HEK293 (cell line): ENCODE measurements around the gene RNF144B.

Experiments used
- CTCF ChIA-PET: fragments of 350-600 bp; formaldehyde crosslinking; extraction: SDS; loops from one replicate; lab custom pipeline; 2021; ENCODE audit warnings: antibody characterized with exemption; lab: Yijun Ruan, JAX
- POLR2A ChIA-PET: fragments of 300-600 bp; formaldehyde crosslinking; extraction: SDS; loops from one replicate; lab custom pipeline; 2020; ENCODE audit warnings: antibody characterized with exemption, inconsistent platforms; lab: Yijun Ruan, JAX
- H3K27ac ChIP-seq: fragments of 200-500 bp; sonication (Bioruptor generic); 2 replicates; pipeline ENCODE4 v1.5.1; 2014; ENCODE audit warnings: low read depth, low read length, control low read depth, inconsistent platforms; ENCODE audit errors: extremely low read depth
- H3K36me3 ChIP-seq, 2 experiments: fragments of 200-500 bp in 1 of 2; sonication (Bioruptor generic) in 1 of 2; 1 replicate in 1 of 2; 2 replicates in 1 of 2; pipeline ENCODE4 v1.5.1; 2014 to 2017; ENCODE audit warnings: inconsistent platforms in 2 of 2, low read length in 2 of 2; ENCODE audit not compliant: control insufficient read depth in 2 of 2, insufficient read depth in 1 of 2
- H3K4me1 ChIP-seq: fragments of 200-500 bp; sonication (Bioruptor generic); 2 replicates; pipeline ENCODE4 v1.5.1; 2014; ENCODE audit warnings: mild to moderate bottlenecking, low read length, inconsistent platforms; ENCODE audit not compliant: control insufficient read depth, insufficient read depth
- H3K4me3 ChIP-seq: 2 replicates; pipeline ENCODE4 v1.5.1; 2011; ENCODE audit warnings: low read depth, mild to moderate bottlenecking, control low read depth, low read length, moderate library complexity
- H3K9me3 ChIP-seq: fragments of 200-500 bp; sonication (Bioruptor generic); 2 replicates; pipeline ENCODE4 v1.5.1; 2014; ENCODE audit warnings: low read depth, low read length, inconsistent platforms; ENCODE audit not compliant: control insufficient read depth, insufficient read depth
- BCL11B ChIP-seq: fragments of 450-650 bp; formaldehyde crosslinking; IDR thresholded peaks from 2 replicates; pipeline ENCODE4 v1.5.1; 2016; ENCODE audit warnings: low read depth, missing biosample characterization, missing genetic modification characterization
- GLIS1 ChIP-seq: fragments of 450-650 bp; formaldehyde crosslinking; IDR thresholded peaks from 2 replicates; pipeline ENCODE4 v1.5.1; 2016; ENCODE audit warnings: missing biosample characterization, missing genetic modification characterization
- GLIS2 ChIP-seq: fragments of 450-650 bp; formaldehyde crosslinking; IDR thresholded peaks from 2 replicates; pipeline ENCODE4 v1.5.1; 2016; ENCODE audit warnings: missing biosample characterization, missing genetic modification characterization
- MYNN ChIP-seq: fragments of 450-650 bp; formaldehyde crosslinking; IDR thresholded peaks from 2 replicates; pipeline ENCODE4 v1.5.1; 2016; ENCODE audit warnings: missing biosample characterization, missing genetic modification characterization, borderline replicate concordance
- OVOL3 ChIP-seq: fragments of 450-650 bp; formaldehyde crosslinking; IDR thresholded peaks from 2 replicates; pipeline ENCODE4 v1.5.1; 2016; ENCODE audit warnings: missing biosample characterization, missing genetic modification characterization
- RBAK ChIP-seq: fragments of 450-650 bp; formaldehyde crosslinking; IDR thresholded peaks from 2 replicates; pipeline ENCODE4 v1.5.1; 2016; ENCODE audit warnings: missing biosample characterization, missing genetic modification characterization
- SCRT1 ChIP-seq: fragments of 450-650 bp; formaldehyde crosslinking; IDR thresholded peaks from 2 replicates; pipeline ENCODE4 v1.5.1; 2016; ENCODE audit warnings: missing biosample characterization, missing genetic modification characterization, borderline replicate concordance
- SCRT2 ChIP-seq: fragments of 450-650 bp; formaldehyde crosslinking; IDR thresholded peaks from 2 replicates; pipeline ENCODE4 v1.5.1; 2016; ENCODE audit warnings: missing biosample characterization, missing genetic modification characterization
- SP3 ChIP-seq: fragments of 450-650 bp; formaldehyde crosslinking; IDR thresholded peaks from 2 replicates; pipeline ENCODE4 v1.5.1; 2016; ENCODE audit warnings: missing biosample characterization, missing genetic modification characterization
- TRIM28 ChIP-seq: IDR thresholded peaks from 2 replicates; pipeline ENCODE4 v1.6.1; 2011; ENCODE audit warnings: low read length, control low read depth, borderline replicate concordance
- YY2 ChIP-seq: fragments of 450-650 bp; formaldehyde crosslinking; IDR thresholded peaks from 2 replicates; pipeline ENCODE4 v1.5.1; 2016; ENCODE audit warnings: missing biosample characterization, missing genetic modification characterization
- ZBTB8A ChIP-seq: fragments of 450-650 bp; formaldehyde crosslinking; IDR thresholded peaks from 2 replicates; pipeline ENCODE4 v1.5.1; 2016; ENCODE audit warnings: missing biosample characterization, missing genetic modification characterization
- ZFHX2 ChIP-seq: fragments of 450-650 bp; formaldehyde crosslinking; conservative IDR thresholded peaks from 2 replicates; pipeline ENCODE4 v1.5.1; 2016; ENCODE audit warnings: missing biosample characterization, missing genetic modification characterization
- ZNF10 ChIP-seq: fragments of 450-650 bp; formaldehyde crosslinking; IDR thresholded peaks from 2 replicates; pipeline ENCODE4 v1.5.1; 2017; ENCODE audit warnings: missing biosample characterization, missing genetic modification characterization
- ZNF16 ChIP-seq: fragments of 450-650 bp; formaldehyde crosslinking; IDR thresholded peaks from 2 replicates; pipeline ENCODE4 v1.5.1; 2016; ENCODE audit warnings: low read depth, missing biosample characterization, missing genetic modification characterization
- ZNF175 ChIP-seq: fragments of 450-650 bp; formaldehyde crosslinking; IDR thresholded peaks from 2 replicates; pipeline ENCODE4 v1.5.1; 2016; ENCODE audit warnings: missing biosample characterization, missing genetic modification characterization
- ZNF239 ChIP-seq: fragments of 450-650 bp; formaldehyde crosslinking; IDR thresholded peaks from 2 replicates; pipeline ENCODE4 v1.5.1; 2016; ENCODE audit warnings: missing biosample characterization, missing genetic modification characterization
- ZNF292 ChIP-seq: fragments of 450-650 bp; formaldehyde crosslinking; IDR thresholded peaks from 2 replicates; pipeline ENCODE4 v1.5.1; 2016; ENCODE audit warnings: low read depth, missing biosample characterization, missing genetic modification characterization, borderline replicate concordance
- ZNF37A ChIP-seq: fragments of 450-650 bp; IDR thresholded peaks from 2 replicates; pipeline ENCODE4 v1.5.1; 2018; ENCODE audit warnings: missing biosample characterization, missing genetic modification characterization
- ZNF394 ChIP-seq: fragments of 450-650 bp; formaldehyde crosslinking; IDR thresholded peaks from 2 replicates; pipeline ENCODE4 v1.5.1; 2016; ENCODE audit warnings: missing biosample characterization, missing genetic modification characterization, mild to moderate bottlenecking, moderate library complexity, borderline replicate concordance
- ZNF426 ChIP-seq: fragments of 450-650 bp; formaldehyde crosslinking; IDR thresholded peaks from 2 replicates; pipeline ENCODE4 v1.5.1; 2017; ENCODE audit warnings: missing biosample characterization, missing genetic modification characterization, mild to moderate bottlenecking, inconsistent platforms, moderate library complexity
- ZNF530 ChIP-seq: fragments of 450-650 bp; formaldehyde crosslinking; IDR thresholded peaks from 2 replicates; pipeline ENCODE4 v1.5.1; 2016; ENCODE audit warnings: low read depth, missing biosample characterization, missing genetic modification characterization
- ZNF610 ChIP-seq: fragments of 450-650 bp; formaldehyde crosslinking; IDR thresholded peaks from 2 replicates; pipeline ENCODE4 v1.5.1; 2016; ENCODE audit warnings: missing biosample characterization, missing genetic modification characterization, borderline replicate concordance
- ZNF654 ChIP-seq: fragments of 450-650 bp; formaldehyde crosslinking; IDR thresholded peaks from 2 replicates; pipeline ENCODE4 v1.5.1; 2016; ENCODE audit warnings: low read depth, missing biosample characterization, missing genetic modification characterization
- ZNF660 ChIP-seq: fragments of 450-650 bp; IDR thresholded peaks from 2 replicates; pipeline ENCODE4 v1.5.1; 2018; ENCODE audit warnings: missing biosample characterization, mild to moderate bottlenecking, missing genetic modification characterization
- ZNF670 ChIP-seq: fragments of 450-650 bp; formaldehyde crosslinking; IDR thresholded peaks from 2 replicates; pipeline ENCODE4 v1.5.1; 2016; ENCODE audit warnings: missing biosample characterization, missing genetic modification characterization, low read depth
- ZNF785 ChIP-seq: fragments of 450-650 bp; formaldehyde crosslinking; IDR thresholded peaks from 2 replicates; pipeline ENCODE4 v1.5.1; 2016; ENCODE audit warnings: missing biosample characterization, missing genetic modification characterization
- ZSCAN23 ChIP-seq: fragments of 450-650 bp; formaldehyde crosslinking; IDR thresholded peaks from 2 replicates; pipeline ENCODE4 v1.5.1; 2016; ENCODE audit warnings: missing biosample characterization, missing genetic modification characterization
- TF ChIP-seq, protein P1 (sequence below): fragments of 450-650 bp; formaldehyde crosslinking; IDR thresholded peaks from 2 replicates; pipeline ENCODE4 v1.5.1; 2016; ENCODE audit warnings: missing biosample characterization, missing genetic modification characterization
- TF ChIP-seq, protein P2 (sequence below): fragments of 450-650 bp; formaldehyde crosslinking; IDR thresholded peaks from 2 replicates; pipeline ENCODE4 v1.5.1; 2016; ENCODE audit warnings: missing biosample characterization, missing genetic modification characterization

RNF144B gene

DNA sequence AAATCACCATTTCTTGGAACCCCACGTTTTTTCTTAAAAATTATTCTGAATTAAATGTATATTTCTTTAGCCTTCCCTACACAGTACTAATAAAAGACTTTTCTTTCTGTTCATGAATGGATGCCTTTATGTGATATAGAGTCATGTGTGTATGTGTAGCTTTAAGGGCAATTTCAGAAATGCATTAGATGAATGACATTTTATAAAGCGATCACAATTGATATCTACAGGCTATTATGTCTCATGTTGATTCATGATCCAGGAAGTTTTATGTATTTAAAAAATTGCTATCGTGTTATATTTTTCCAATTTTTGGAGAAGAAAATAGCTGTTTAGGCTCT lies 81.3 kb downstream of the RNF144B start (continued):
- TF ChIP-seq, protein P1, sequence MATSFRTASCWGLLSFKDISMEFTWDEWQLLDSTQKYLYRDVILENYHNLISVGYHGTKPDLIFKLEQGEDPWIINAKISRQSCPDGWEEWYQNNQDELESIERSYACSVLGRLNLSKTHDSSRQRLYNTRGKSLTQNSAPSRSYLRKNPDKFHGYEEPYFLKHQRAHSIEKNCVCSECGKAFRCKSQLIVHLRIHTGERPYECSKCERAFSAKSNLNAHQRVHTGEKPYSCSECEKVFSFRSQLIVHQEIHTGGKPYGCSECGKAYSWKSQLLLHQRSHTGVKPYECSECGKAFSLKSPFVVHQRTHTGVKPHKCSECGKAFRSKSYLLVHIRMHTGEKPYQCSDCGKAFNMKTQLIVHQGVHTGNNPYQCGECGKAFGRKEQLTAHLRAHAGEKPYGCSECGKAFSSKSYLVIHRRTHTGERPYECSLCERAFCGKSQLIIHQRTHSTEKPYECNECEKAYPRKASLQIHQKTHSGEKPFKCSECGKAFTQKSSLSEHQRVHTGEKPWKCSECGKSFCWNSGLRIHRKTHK (tag by site-specific recombination): no peak
- no peak for TF ChIP-seq SCRT1 (tag by site-specific recombination)
- TF ChIP-seq, all 188 proteins: peak for 0

DNA sequence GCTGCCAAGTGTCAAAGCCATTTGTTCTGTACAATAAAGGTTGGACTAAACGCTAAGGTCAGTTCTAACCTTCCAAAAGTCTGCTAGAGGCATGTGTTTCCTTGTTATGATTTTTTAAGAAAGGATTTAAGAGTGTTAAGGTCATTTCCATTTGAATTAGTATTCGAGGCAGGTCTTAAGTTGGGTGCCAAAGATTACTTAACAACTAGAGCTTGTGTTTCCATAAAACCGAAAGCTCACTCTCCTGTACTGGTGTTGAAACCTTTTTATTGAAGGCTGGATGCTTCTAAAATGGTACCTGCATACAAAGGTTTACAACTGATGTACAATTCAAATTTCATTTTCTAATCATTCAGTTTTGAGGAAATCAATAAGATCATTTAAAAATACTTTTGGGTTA lies 82.4 kb downstream of the RNF144B start:
- ChIA-PET POLR2A (no interaction called here), CTCF (interaction anchor here (0.7 to 1.0 kb wide), 2 partner anchors 144 to 1153 kb away, joined by 3 to 4 read pairs; no protein-coding TSS in a partner anchor)
- Histone ChIP-seq H3K4me3 (no peak overlapping the region), H3K4me1 (no peaks in the 10 kb centered on the region), H3K27ac (no peak overlapping the region), H3K36me3 (no peaks in the 10 kb centered on the region)
- no peak for TF ChIP-seq GLIS1 (tag by site-specific recombination)
- TF ChIP-seq SP3 (tag by site-specific recombination): no peak
- no peak for TF ChIP-seq ZNF610 (tag by site-specific recombination)
- TF ChIP-seq SCRT2 (tag by site-specific recombination): no peak
- no peak for TF ChIP-seq MYNN (tag by site-specific recombination)
- no peak for TF ChIP-seq TRIM28
- no peak for TF ChIP-seq OVOL3 (tag by site-specific recombination)
- TF ChIP-seq ZNF654: no peak
- no peak for TF ChIP-seq ZNF37A
- no peak for TF ChIP-seq ZNF292 (tag by site-specific recombination)
- TF ChIP-seq, all 188 proteins: peak for 0
- H3K9me3 ChIP-seq: no peaks in the 10 kb centered on the region

DNA sequence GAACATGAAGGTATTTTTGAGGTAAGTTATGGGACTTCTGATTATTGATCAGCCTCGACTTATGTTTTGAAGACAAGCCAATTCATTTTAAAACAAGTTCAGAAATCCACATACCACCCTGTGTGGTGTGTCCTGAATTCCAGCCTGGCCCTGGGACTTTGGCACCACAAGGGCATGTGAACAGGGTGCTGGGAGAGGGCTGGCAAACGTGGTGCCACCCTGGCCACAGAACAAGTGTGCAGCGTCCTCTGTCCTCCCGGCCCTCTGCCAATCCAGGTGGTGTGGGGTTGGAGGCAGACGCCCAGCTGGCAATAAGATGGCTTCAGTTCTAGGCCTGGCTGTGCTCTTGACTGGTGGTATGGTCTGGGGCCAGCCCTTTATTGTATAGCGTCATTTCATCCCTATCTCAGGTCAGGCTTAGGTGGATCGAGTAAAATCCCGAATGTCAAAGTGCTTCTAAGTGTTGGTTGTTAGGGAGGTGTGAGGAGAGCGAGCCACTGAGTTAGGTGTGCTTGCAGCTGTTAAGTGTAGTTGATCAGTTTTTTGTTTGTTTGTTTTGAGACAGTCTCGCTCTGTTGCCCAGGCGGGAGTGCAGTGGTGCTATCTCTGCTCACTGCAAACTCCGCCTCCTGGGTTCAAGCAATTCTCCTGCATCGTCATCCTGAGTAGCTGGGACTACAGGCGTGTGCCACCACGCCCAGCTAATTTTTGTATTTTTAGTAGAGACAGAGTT lies 84.2 kb downstream of the RNF144B start:
- POLR2A ChIA-PET: no interaction called here
- TF ChIP-seq ZNF239 (tag by site-specific recombination) (no peak), ZNF426 (tag by site-specific recombination) (no peak), GLIS2 (tag by site-specific recombination) (no peak), ZNF37A (no peak), ZBTB8A (tag by site-specific recombination) (no peak), ZSCAN23 (tag by site-specific recombination) (no peak), ZNF670 (tag by site-specific recombination) (no peak), BCL11B (tag by site-specific recombination) (no peak), ZNF785 (no peak), ZNF394 (tag by site-specific recombination) (no peak), ZNF660 (tag by site-specific recombination) (no peak), ZNF175 (tag by site-specific recombination) (no peak), ZNF10 (tag by site-specific recombination) (no peak), ZNF16 (no peak), ZNF530 (tag by site-specific recombination) (no peak), RBAK (tag by site-specific recombination) (no peak), YY2 (no peak), ZFHX2 (tag by site-specific recombination) (no peak)
- TF ChIP-seq, protein P1 (tag by site-specific recombination): no peak
- TF ChIP-seq, protein P2, sequence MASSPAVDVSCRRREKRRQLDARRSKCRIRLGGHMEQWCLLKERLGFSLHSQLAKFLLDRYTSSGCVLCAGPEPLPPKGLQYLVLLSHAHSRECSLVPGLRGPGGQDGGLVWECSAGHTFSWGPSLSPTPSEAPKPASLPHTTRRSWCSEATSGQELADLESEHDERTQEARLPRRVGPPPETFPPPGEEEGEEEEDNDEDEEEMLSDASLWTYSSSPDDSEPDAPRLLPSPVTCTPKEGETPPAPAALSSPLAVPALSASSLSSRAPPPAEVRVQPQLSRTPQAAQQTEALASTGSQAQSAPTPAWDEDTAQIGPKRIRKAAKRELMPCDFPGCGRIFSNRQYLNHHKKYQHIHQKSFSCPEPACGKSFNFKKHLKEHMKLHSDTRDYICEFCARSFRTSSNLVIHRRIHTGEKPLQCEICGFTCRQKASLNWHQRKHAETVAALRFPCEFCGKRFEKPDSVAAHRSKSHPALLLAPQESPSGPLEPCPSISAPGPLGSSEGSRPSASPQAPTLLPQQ: no peak
- TF ChIP-seq, all 188 proteins: peak for 0
- Histone ChIP-seq H3K27ac (no peak overlapping the region), H3K36me3 (no peaks in the 10 kb centered on the region), H3K4me3 (no peak overlapping the region), H3K9me3 (no peaks in the 10 kb centered on the region), H3K4me1 (no peaks in the 10 kb centered on the region)
- CTCF ChIA-PET: no interaction called here
